GM23248 (cell line): ENCODE data around the gene HSD17B12. TPM values are rescaled to one million over a fixed set of nuclear protein-coding genes. Genes with fewer than 3 reads are reported as not detected.
A peak's percentile ranks its signal among the peaks of the same experiment; 100 is the strongest.

Experiments
- DNase-seq: peaks from one replicate; pipeline ENCODE4 v3.0.0-alpha.2; 2015
- H2AFZ ChIP-seq: fragments of 200-600 bp; sonication (generic); 2 replicates; pipeline ENCODE4 v1.6.1; 2016; ENCODE audit warnings: antibody characterized with exemption
- H3F3A ChIP-seq: fragments of 200-600 bp; sonication (generic); 2 replicates; pipeline ENCODE4 v1.6.1; 2016; ENCODE audit warnings: mild to moderate bottlenecking, antibody characterized with exemption, mixed run types; ENCODE audit not compliant: insufficient read depth
- H3K27ac ChIP-seq: fragments of 200-600 bp; sonication (generic); 2 replicates; pipeline ENCODE4 v1.5.1; 2016; ENCODE audit warnings: mild to moderate bottlenecking
- H3K27me3 ChIP-seq: fragments of 200-600 bp; sonication (generic); replicated peaks from 2 replicates; pipeline ENCODE4 v1.6.1; 2016; ENCODE audit warnings: mild to moderate bottlenecking; ENCODE audit not compliant: insufficient read depth
- H3K36me3 ChIP-seq: fragments of 200-600 bp; sonication (generic); 2 replicates; pipeline ENCODE4 v1.6.1; 2016; ENCODE audit warnings: low read depth, mild to moderate bottlenecking
- H3K4me1 ChIP-seq: fragments of 200-600 bp; sonication (generic); 2 replicates; pipeline ENCODE4 v1.6.1; 2016; ENCODE audit warnings: mild to moderate bottlenecking; ENCODE audit not compliant: insufficient read depth
- H3K4me2 ChIP-seq: fragments of 200-600 bp; sonication (generic); one replicate; pipeline ENCODE4 v1.6.1; 2016; ENCODE audit warnings: mild to moderate bottlenecking; ENCODE audit not compliant: unreplicated experiment
- H3K4me3 ChIP-seq: fragments of 200-600 bp; sonication (generic); 2 replicates; pipeline ENCODE4 v1.5.1; 2016; ENCODE audit warnings: mild to moderate bottlenecking
- H3K79me2 ChIP-seq: fragments of 200-600 bp; sonication (generic); 2 replicates; pipeline ENCODE4 v1.6.1; 2016; ENCODE audit warnings: mild to moderate bottlenecking; ENCODE audit not compliant: insufficient read depth
- H3K9ac ChIP-seq: fragments of 200-600 bp; sonication (generic); 2 replicates; pipeline ENCODE4 v1.6.1; 2016; ENCODE audit warnings: mild to moderate bottlenecking
- H3K9me2 ChIP-seq: fragments of 200-600 bp; sonication (generic); 2 replicates; pipeline ENCODE4 v1.6.1; 2016; ENCODE audit warnings: mixed run types, mild to moderate bottlenecking, moderate library complexity; ENCODE audit not compliant: insufficient read depth
- H3K9me3 ChIP-seq: fragments of 200-600 bp; sonication (generic); one replicate; pipeline ENCODE4 v1.6.1; 2017; ENCODE audit warnings: low read depth
- H4K20me1 ChIP-seq: fragments of 200-600 bp; sonication (generic); 2 replicates; pipeline ENCODE4 v1.6.0; 2016; ENCODE audit not compliant: insufficient read depth
- EZH2 ChIP-seq: fragments of 200-600 bp; sonication (generic); IDR thresholded peaks from 2 replicates; pipeline ENCODE4 v1.6.1; 2018; ENCODE audit warnings: antibody characterized with exemption, mild to moderate bottlenecking; ENCODE audit not compliant: insufficient read depth, poor library complexity, severe bottlenecking
- EZH2phosphoT487 ChIP-seq: fragments of 200-600 bp; sonication (generic); IDR thresholded peaks from 2 replicates; pipeline ENCODE4 v1.6.1; 2018; ENCODE audit warnings: antibody characterized with exemption, moderate library complexity, mild to moderate bottlenecking, low read depth; ENCODE audit not compliant: insufficient read depth
- WGBS, 2 experiments: methylation state at CpG; one replicate each; pipeline ENCODE4 v1.1.6; 2015 to 2017; ENCODE audit warnings: low lambda C conversion rate in 2 of 2, low coverage in 1 of 2; ENCODE audit errors: missing lambda C conversion rate in 2 of 2; 5-methylcytosine and 5-hydroxymethylcytosine counted together
- in situ Hi-C: fragments of 300-500 bp; cut with MboI; formaldehyde crosslinking; loops from 2 replicates; pipeline ENCODE4 v1.15.0; 2020
- polyA plus RNA-seq: library from polyadenylated mRNA; unstranded; fragments of >200 nt; fragmentation: Nextera tagmentation; extraction: Ambion mirVana; gene quantifications from 2 replicates; pipeline ENCODE4 v1.2.1, GENCODE V29; 2016
- total RNA-seq: library from RNA; depleted of rRNA; stranded (reverse); fragments of >200 nt; shearing (Covaris generic); gene quantifications from 2 replicates; pipeline ENCODE4 v1.2.3, GENCODE V29; 2014

HSD17B12 gene
- total and polyA plus RNA-seq, 2 experiments from 2014 or later = 105 to 113 TPM

DNA sequence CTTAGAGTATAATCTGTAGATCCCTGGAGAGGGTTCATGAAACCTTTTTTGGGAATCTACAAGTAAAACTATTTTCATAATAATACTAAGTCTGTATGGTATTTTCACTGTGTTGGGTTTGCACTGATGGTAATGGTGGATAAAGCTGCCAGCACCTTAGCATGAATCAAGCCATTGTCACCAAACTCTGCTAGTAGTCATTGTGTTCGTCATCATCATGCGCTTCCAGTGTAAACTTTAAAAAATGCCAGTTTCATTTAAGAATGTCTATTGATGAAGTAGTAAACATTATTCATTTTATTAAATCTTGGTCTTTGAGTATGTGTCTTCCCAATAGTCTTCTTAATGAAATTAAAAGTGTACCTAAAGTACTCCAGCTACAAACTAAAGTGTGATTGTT is 215.1 kb downstream of the HSD17B12 start:
- Histone ChIP-seq H3K4me1 (no peaks in the 10 kb centered on the region), H4K20me1 (no peaks in the 10 kb centered on the region), H3K4me3 (no peak overlapping the region), H3K4me2 (no peak overlapping the region), H3K27ac (no peak overlapping the region), H3K9me2 (no peaks in the 10 kb centered on the region), H2AFZ (no peak overlapping the region), H3F3A (no peaks in the 10 kb centered on the region), H3K79me2 (no peaks in the 10 kb centered on the region), H3K9ac (no peak overlapping the region), H3K36me3 (peaks cover 29% of the 10 kb centered on the region), H3K9me3 (no peaks in the 10 kb centered on the region), H3K27me3 (no peaks in the 10 kb centered on the region)
- 83 to 84% methylated on average over 2 of the region's 2 CpGs for WGBS, 2 experiments
- DNase-seq = peak; percentile 20
- TF ChIP-seq EZH2 (no peak), EZH2phosphoT487 (no peak)
- in situ Hi-C loops = loop anchor here (10.0 kb wide), 1 partner anchor 159 kb away; no protein-coding TSS in a partner anchor

DNA sequence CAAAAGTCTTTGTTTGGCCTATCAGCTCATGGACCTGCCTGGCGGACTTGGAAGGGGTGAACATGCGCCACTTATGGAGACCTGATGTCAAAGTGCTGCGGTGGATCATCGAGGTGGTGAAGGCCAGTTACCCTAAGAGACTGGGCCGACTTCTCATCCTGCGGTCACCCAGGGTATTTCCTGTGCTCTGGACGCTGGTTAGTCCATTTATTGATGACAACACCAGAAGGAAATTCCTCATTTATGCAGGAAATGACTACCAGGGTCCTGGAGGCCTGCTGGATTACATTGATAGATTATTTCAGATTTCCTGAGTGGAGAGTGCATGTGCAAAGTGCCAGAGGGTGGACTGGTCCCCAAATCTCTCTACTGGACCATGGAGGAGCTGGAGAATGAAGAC is 218.0 kb downstream of the HSD17B12 start:
- Histone ChIP-seq H3K4me3 (no peak overlapping the region), H3K27me3 (no peaks in the 10 kb centered on the region), H2AFZ (no peak overlapping the region), H3K27ac (no peak overlapping the region), H3K9me3 (no peaks in the 10 kb centered on the region), H4K20me1 (no peaks in the 10 kb centered on the region), H3F3A (no peaks in the 10 kb centered on the region), H3K36me3 (peaks cover 21% of the 10 kb centered on the region; the same call in 1 of the 2 replicates), H3K79me2 (no peaks in the 10 kb centered on the region), H3K4me1 (no peaks in the 10 kb centered on the region), H3K4me2 (no peak overlapping the region), H3K9ac (no peak overlapping the region), H3K9me2 (no peaks in the 10 kb centered on the region)
- TF ChIP-seq EZH2 (no peak), EZH2phosphoT487 (no peak)
- WGBS, 2 experiments = 86% methylated on average over 7 of the region's 7 CpGs
- DNase-seq = no peak
- in situ Hi-C loops = loop anchor here (10.0 kb wide), 1 partner anchor 156 kb away; no protein-coding TSS in a partner anchor

DNA sequence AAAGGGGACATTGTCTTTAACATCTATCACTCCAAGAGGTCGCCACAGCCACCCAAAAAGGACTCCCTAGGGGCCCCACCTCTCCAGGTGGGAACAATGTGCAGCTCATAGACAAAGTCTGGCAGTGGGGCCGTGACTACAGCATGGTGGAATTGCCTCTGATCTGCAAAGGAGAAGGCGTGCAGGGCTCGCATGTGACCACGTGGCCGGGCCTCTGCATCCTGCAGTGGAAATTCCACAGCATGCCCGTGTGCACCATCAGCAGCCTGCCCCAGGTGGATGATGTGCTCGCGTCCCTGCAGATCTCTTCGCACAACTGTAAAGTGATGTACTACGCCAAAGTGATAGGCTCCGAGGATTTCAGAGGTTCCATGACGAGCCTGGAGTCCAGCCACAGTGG is 218.6 kb downstream of the HSD17B12 start:
- no peaks in the 10 kb centered on the region for H3K9me3 ChIP-seq
- TF ChIP-seq EZH2 = no peak
- no peak for TF ChIP-seq EZH2phosphoT487
- no peak overlapping the region for H2AFZ ChIP-seq
- no peak overlapping the region for H3K4me3 ChIP-seq
- in situ Hi-C loops = loop anchor here (10.0 kb wide), 1 partner anchor 156 kb away; no protein-coding TSS in a partner anchor
- H3K9me2 ChIP-seq = no peaks in the 10 kb centered on the region
- whole genome bisulfite sequencing, 2 experiments = 90 to 91% methylated on average over 13 of the region's 13 CpGs
- no peaks in the 10 kb centered on the region for H3K4me1 ChIP-seq
- H3F3A ChIP-seq = no peaks in the 10 kb centered on the region
- H3K36me3 ChIP-seq = peaks cover 24% of the 10 kb centered on the region; the same call in 1 of the 2 replicates
- DNase-seq = no peak
- H3K4me2 ChIP-seq = no peak overlapping the region
- no peaks in the 10 kb centered on the region for H3K27me3 ChIP-seq
- H4K20me1 ChIP-seq = no peaks in the 10 kb centered on the region
- H3K9ac ChIP-seq = no peak overlapping the region
- H3K79me2 ChIP-seq = no peaks in the 10 kb centered on the region
- H3K27ac ChIP-seq = no peak overlapping the region

GRCh38 chr11:43901551-43901950 is 221.0 kb downstream of the HSD17B12 start:
- no peaks in the 10 kb centered on the region for H3K9me2 ChIP-seq
- no peak overlapping the region for H3K27ac ChIP-seq
- H3K4me3 ChIP-seq = no peak overlapping the region
- H3K4me2 ChIP-seq = no peak overlapping the region
- no peak overlapping the region for H3K9ac ChIP-seq
- 0 out of 2 replicates have a peak, but pooled peaks cover 4% of the 10 kb centered on the region for H3K4me1 ChIP-seq
- peaks cover 22% of the 10 kb centered on the region; the same call in 1 of the 2 replicates for H3K36me3 ChIP-seq
- H3K79me2 ChIP-seq = peaks cover 9% of the 10 kb centered on the region; the same call in 1 of the 2 replicates
- no peak for TF ChIP-seq EZH2phosphoT487
- 83 to 85% methylated on average over 4 of the region's 4 CpGs for WGBS, 2 experiments
- H4K20me1 ChIP-seq = no peaks in the 10 kb centered on the region
- no peaks in the 10 kb centered on the region for H3K9me3 ChIP-seq
- in situ Hi-C loops = loop anchor here (10.0 kb wide), 1 partner anchor 123 kb away; no protein-coding TSS in a partner anchor
- H3K27me3 ChIP-seq = no peaks in the 10 kb centered on the region
- peaks cover 9% of the 10 kb centered on the region; the same call in 1 of the 2 replicates for H3F3A ChIP-seq
- no peak for DNase-seq
- H2AFZ ChIP-seq = no peak overlapping the region
